GM23248 (cell line): Measurements from ENCODE around the gene S100PBP. TPM values are rescaled to one million over a fixed set of nuclear protein-coding genes. Genes with fewer than 3 reads are reported as not detected.

ENCODE experiments used
- DNase-seq: peaks from one replicate; pipeline ENCODE4 v3.0.0-alpha.2; 2015
- H2AFZ ChIP-seq: fragments of 200-600 bp; sonication (generic); 2 replicates; pipeline ENCODE4 v1.6.1; 2016; ENCODE audit warnings: antibody characterized with exemption
- H3F3A ChIP-seq: fragments of 200-600 bp; sonication (generic); 2 replicates; pipeline ENCODE4 v1.6.1; 2016; ENCODE audit warnings: mild to moderate bottlenecking, antibody characterized with exemption, mixed run types; ENCODE audit not compliant: insufficient read depth
- H3K27ac ChIP-seq: fragments of 200-600 bp; sonication (generic); 2 replicates; pipeline ENCODE4 v1.5.1; 2016; ENCODE audit warnings: mild to moderate bottlenecking
- H3K27me3 ChIP-seq: fragments of 200-600 bp; sonication (generic); replicated peaks from 2 replicates; pipeline ENCODE4 v1.6.1; 2016; ENCODE audit warnings: mild to moderate bottlenecking; ENCODE audit not compliant: insufficient read depth
- H3K36me3 ChIP-seq: fragments of 200-600 bp; sonication (generic); 2 replicates; pipeline ENCODE4 v1.6.1; 2016; ENCODE audit warnings: low read depth, mild to moderate bottlenecking
- H3K4me1 ChIP-seq: fragments of 200-600 bp; sonication (generic); 2 replicates; pipeline ENCODE4 v1.6.1; 2016; ENCODE audit warnings: mild to moderate bottlenecking; ENCODE audit not compliant: insufficient read depth
- H3K4me2 ChIP-seq: fragments of 200-600 bp; sonication (generic); one replicate; pipeline ENCODE4 v1.6.1; 2016; ENCODE audit warnings: mild to moderate bottlenecking; ENCODE audit not compliant: unreplicated experiment
- H3K4me3 ChIP-seq: fragments of 200-600 bp; sonication (generic); 2 replicates; pipeline ENCODE4 v1.5.1; 2016; ENCODE audit warnings: mild to moderate bottlenecking
- H3K79me2 ChIP-seq: fragments of 200-600 bp; sonication (generic); 2 replicates; pipeline ENCODE4 v1.6.1; 2016; ENCODE audit warnings: mild to moderate bottlenecking; ENCODE audit not compliant: insufficient read depth
- H3K9ac ChIP-seq: fragments of 200-600 bp; sonication (generic); 2 replicates; pipeline ENCODE4 v1.6.1; 2016; ENCODE audit warnings: mild to moderate bottlenecking
- H3K9me2 ChIP-seq: fragments of 200-600 bp; sonication (generic); 2 replicates; pipeline ENCODE4 v1.6.1; 2016; ENCODE audit warnings: mixed run types, mild to moderate bottlenecking, moderate library complexity; ENCODE audit not compliant: insufficient read depth
- H3K9me3 ChIP-seq: fragments of 200-600 bp; sonication (generic); one replicate; pipeline ENCODE4 v1.6.1; 2017; ENCODE audit warnings: low read depth
- H4K20me1 ChIP-seq: fragments of 200-600 bp; sonication (generic); 2 replicates; pipeline ENCODE4 v1.6.0; 2016; ENCODE audit not compliant: insufficient read depth
- EZH2 ChIP-seq: fragments of 200-600 bp; sonication (generic); IDR thresholded peaks from 2 replicates; pipeline ENCODE4 v1.6.1; 2018; ENCODE audit warnings: antibody characterized with exemption, mild to moderate bottlenecking; ENCODE audit not compliant: insufficient read depth, poor library complexity, severe bottlenecking
- EZH2phosphoT487 ChIP-seq: fragments of 200-600 bp; sonication (generic); IDR thresholded peaks from 2 replicates; pipeline ENCODE4 v1.6.1; 2018; ENCODE audit warnings: antibody characterized with exemption, moderate library complexity, mild to moderate bottlenecking, low read depth; ENCODE audit not compliant: insufficient read depth
- WGBS, 2 experiments: methylation state at CpG; one replicate each; pipeline ENCODE4 v1.1.6; 2015 to 2017; ENCODE audit warnings: low lambda C conversion rate in 2 of 2, low coverage in 1 of 2; ENCODE audit errors: missing lambda C conversion rate in 2 of 2; 5-methylcytosine and 5-hydroxymethylcytosine counted together
- in situ Hi-C: fragments of 300-500 bp; cut with MboI; formaldehyde crosslinking; loops from 2 replicates; pipeline ENCODE4 v1.15.0; 2020
- polyA plus RNA-seq: library from polyadenylated mRNA; unstranded; fragments of >200 nt; fragmentation: Nextera tagmentation; extraction: Ambion mirVana; gene quantifications from 2 replicates; pipeline ENCODE4 v1.2.1, GENCODE V29; 2016
- total RNA-seq: library from RNA; depleted of rRNA; stranded (reverse); fragments of >200 nt; shearing (Covaris generic); gene quantifications from 2 replicates; pipeline ENCODE4 v1.2.3, GENCODE V29; 2014

Gene S100PBP
- total and polyA plus RNA-seq, 2 experiments from 2014 or later = 15.7 to 25.2 TPM

GRCh38 chr1:32900371-32900955 lies 83.0 kb downstream of the S100PBP start:
- Histone ChIP-seq H3F3A (no peaks in the 10 kb centered on the region), H3K27me3 (no peaks in the 10 kb centered on the region), H3K9me3 (no peaks in the 10 kb centered on the region), H3K4me1 (no peaks in the 10 kb centered on the region), H3K79me2 (no peaks in the 10 kb centered on the region), H4K20me1 (no peaks in the 10 kb centered on the region), H3K9ac (peak overlapping the region; percentile 58), H3K27ac (no peak overlapping the region), H3K4me2 (peak overlapping the region; percentile 80), H3K36me3 (no peaks in the 10 kb centered on the region), H3K9me2 (no peaks in the 10 kb centered on the region), H2AFZ (peak overlapping the region; percentile 89), H3K4me3 (peak overlapping the region; percentile 82)
- 33 to 37% methylated on average over 22 of the region's 22 CpGs for WGBS, 2 experiments
- no peak for TF ChIP-seq EZH2phosphoT487
- no peak for DNase-seq
- in situ Hi-C loops = no loop called here

- no peaks in the 10 kb centered on the region for H3K9me2 ChIP-seq
- H3K27me3 ChIP-seq = no peaks in the 10 kb centered on the region
- in situ Hi-C loops = no loop called here
- H3K4me3 ChIP-seq = peak within 1 kb of the TSS; percentile 82
- no peaks in the 10 kb centered on the region for H4K20me1 ChIP-seq
- peak within 1 kb of the TSS; percentile 99 for H2AFZ ChIP-seq
- H3K27ac ChIP-seq = no peak within 1 kb of the TSS
- H3K9me3 ChIP-seq = no peaks in the 10 kb centered on the region
- TF ChIP-seq EZH2 (no peak), EZH2phosphoT487 (no peak)
- WGBS, 2 experiments = 1 to 3% methylated on average over 42 to 48 of the region's 92 CpGs
- H3K4me1 ChIP-seq = no peaks in the 10 kb centered on the region
- no peaks in the 10 kb centered on the region for H3K36me3 ChIP-seq
- peak within 1 kb of the TSS; percentile 85 for H3K4me2 ChIP-seq
- DNase-seq = peak; percentile 70
- H3K9ac ChIP-seq = peak within 1 kb of the TSS; percentile 81
- H3K79me2 ChIP-seq = no peaks in the 10 kb centered on the region
- no peaks in the 10 kb centered on the region for H3F3A ChIP-seq
Observed at GRCh38 chr1:32900956-32901822, 83.7 kb downstream of the S100PBP start, which contains the start of gene TMEM54. TMEM54 (minus strand) TSS chr1:32901389; CDS start chr1:32901238, 151 bp downstream.

GRCh38 chr1:32901823-32902534 lies 84.5 kb downstream of the S100PBP start:
- Histone ChIP-seq H4K20me1 (no peaks in the 10 kb centered on the region), H3K27ac (no peak overlapping the region), H3K9me3 (no peaks in the 10 kb centered on the region), H3K4me2 (peak overlapping the region; percentile 85), H3F3A (no peaks in the 10 kb centered on the region), H3K9me2 (no peaks in the 10 kb centered on the region), H3K27me3 (no peaks in the 10 kb centered on the region), H3K4me1 (no peaks in the 10 kb centered on the region), H2AFZ (peak overlapping the region; percentile 99), H3K9ac (peak overlapping the region; percentile 81), H3K4me3 (peak overlapping the region; percentile 82), H3K79me2 (no peaks in the 10 kb centered on the region), H3K36me3 (no peaks in the 10 kb centered on the region)
- 54 to 55% methylated on average over 23 to 24 of the region's 24 CpGs for WGBS, 2 experiments
- in situ Hi-C loops = no loop called here
- TF ChIP-seq EZH2 (no peak), EZH2phosphoT487 (no peak)
- DNase-seq = no peak

GRCh38 chr1:32902535-32902920 lies 85.1 kb downstream of the S100PBP start:
- Histone ChIP-seq H3K27me3 (no peaks in the 10 kb centered on the region), H2AFZ (no peak overlapping the region), H4K20me1 (no peaks in the 10 kb centered on the region), H3K4me2 (no peak overlapping the region), H3K9me3 (no peaks in the 10 kb centered on the region), H3K36me3 (no peaks in the 10 kb centered on the region), H3K9ac (no peak overlapping the region), H3K79me2 (no peaks in the 10 kb centered on the region), H3K4me3 (no peak overlapping the region), H3K4me1 (no peaks in the 10 kb centered on the region), H3K27ac (no peak overlapping the region), H3F3A (no peaks in the 10 kb centered on the region), H3K9me2 (no peaks in the 10 kb centered on the region)
- WGBS, 2 experiments = 70 to 71% methylated on average over 6 of the region's 6 CpGs
- TF ChIP-seq EZH2 (no peak), EZH2phosphoT487 (no peak)
- in situ Hi-C loops = no loop called here
- DNase-seq = no peak
